Lung (tissue), 12 donors: Measurements from ENCODE around the gene CALD1. TPM values are rescaled to one million over a fixed set of nuclear protein-coding genes. Genes with fewer than 3 reads are reported as not detected.

Experiments
- ATAC-seq: fragments of 200-7000 bp; cut with Tn5 transposase; one replicate; pipeline ENCODE4 v1.9.1; 2020; ENCODE audit warnings: moderate number of reproducible peaks; ENCODE audit not compliant: insufficient read depth, low FRiP score
- DNase-seq, 3 donors: peaks; one replicate each; pipeline ENCODE4 v3.0.0-alpha.2; 2013 to 2017
- H3K27ac ChIP-seq, 2 donors: one replicate each; pipeline ENCODE4 v1.5.1; 2013; ENCODE audit warnings: mild to moderate bottlenecking in 2 of 2, moderate library complexity in 2 of 2, control low read depth in 1 of 2, inconsistent platforms in 1 of 2, low read depth in 1 of 2, low read length in 1 of 2
- H3K27me3 ChIP-seq, 3 donors: one replicate each; pipeline ENCODE4 v1.5.1; 2013; ENCODE audit warnings: low read length in 2 of 3; ENCODE audit not compliant: control insufficient read depth in 3 of 3, insufficient read depth in 3 of 3
- H3K36me3 ChIP-seq, 4 donors: one replicate each; pipeline ENCODE4 v1.5.1; 2013; ENCODE audit warnings: low read length in 4 of 4, mild to moderate bottlenecking in 1 of 4, moderate library complexity in 1 of 4; ENCODE audit not compliant: control insufficient read depth in 4 of 4, insufficient read depth in 4 of 4
- H3K4me1 ChIP-seq, 5 donors: one replicate each; pipeline ENCODE4 v1.5.1; 2013; ENCODE audit warnings: low read length in 5 of 5, mild to moderate bottlenecking in 2 of 5, moderate library complexity in 1 of 5; ENCODE audit not compliant: control insufficient read depth in 5 of 5, insufficient read depth in 5 of 5
- H3K4me3 ChIP-seq: one replicate; pipeline ENCODE4 v1.5.1; 2013; ENCODE audit warnings: mild to moderate bottlenecking, control low read depth, moderate library complexity
- H3K9ac ChIP-seq, 2 donors: one replicate each; pipeline ENCODE4 v1.5.1; 2013; ENCODE audit warnings: low read length in 2 of 2, control low read depth in 1 of 2; ENCODE audit not compliant: insufficient read depth in 1 of 2
- H3K9me3 ChIP-seq, 4 donors: one replicate each; pipeline ENCODE4 v1.5.1; 2013; ENCODE audit warnings: low read length in 3 of 4, mild to moderate bottlenecking in 1 of 4, moderate library complexity in 1 of 4; ENCODE audit not compliant: control insufficient read depth in 4 of 4, insufficient read depth in 3 of 4
- CTCF ChIP-seq: IDR thresholded peaks from 2 replicates; pipeline ENCODE4 v1.5.1; 2012; ENCODE audit warnings: mild to moderate bottlenecking; ENCODE audit errors: control extremely low read depth, extremely low read depth
- WGBS, 2 donors: extraction: QIAGEN DNeasy Blood & Tissue Kit; methylation state at CpG; one replicate each; pipeline ENCODE4 v1.1.7; 2013; 5-methylcytosine and 5-hydroxymethylcytosine counted together
- polyA plus RNA-seq, 2 donors: library from polyadenylated mRNA; stranded (reverse); fragments of 200-250 nt; gene quantifications; one replicate each; pipeline ENCODE4 v1.2.1, GENCODE V29; 2013
- total RNA-seq, 2 donors: library from RNA; depleted of rRNA in 1 of 2; stranded (reverse); fragments of >200 nt in 1 of 2; gene quantifications; one replicate each; pipeline ENCODE4 v1.2.1, GENCODE V29; 2014 to 2021
- donor health status: control.
- donor health status: control.
- donor health status: Bipolar disorder and iron deficiency.
- donor health status: healthy.
- donor health status: DM: yes; HTN: yes; CAD: no.

The CALD1 gene
- total and polyA plus RNA-seq, 4 donors = 56.4 to 173 (median 92.0) TPM

- DNase-seq (peak; percentile 56 to 85 (median 80)), ATAC-seq (no peak)
- peak overlapping the region; percentile 53 to 81 for H3K27ac ChIP-seq
- WGBS, 2 donors = 53 to 76% methylated on average over 2 of the region's 2 CpGs
- H3K9me3 ChIP-seq = no peaks in the 10 kb centered on the region
- peaks cover 0 to 28% (median 0%) of the 10 kb centered on the region in 3 donors for H3K27me3 ChIP-seq
- no peaks in the 10 kb centered on the region for H3K36me3 ChIP-seq
- no peak overlapping the region for H3K4me3 ChIP-seq
- peaks cover 2 to 51% (median 8%) of the 10 kb centered on the region in 5 donors for H3K4me1 ChIP-seq
- TF ChIP-seq CTCF = no peak
- peak overlapping the region in 1 of 2 donors; percentile 20 for H3K9ac ChIP-seq
Observed at GRCh38 chr7:134789967-134790685, 10.7 kb downstream of the CALD1 start.

GRCh38 chr7:134792968-134793367, 13.5 kb downstream of the CALD1 start:
- Histone ChIP-seq H3K4me3 (no peak overlapping the region), H3K36me3 (no peaks in the 10 kb centered on the region), H3K4me1 (peaks cover 0 to 33% (median 8%) of the 10 kb centered on the region in 5 donors), H3K27me3 (peaks cover 0 to 21% (median 0%) of the 10 kb centered on the region in 3 donors), H3K27ac (peak overlapping the region in 1 of 2 donors; percentile 53), H3K9me3 (no peaks in the 10 kb centered on the region), H3K9ac (no peak overlapping the region)
- ATAC-seq (no peak), DNase-seq (no peak)
- WGBS, 2 donors = 91 to 95% methylated on average over 9 of the region's 9 CpGs
- no peak for TF ChIP-seq CTCF

- Histone ChIP-seq H3K4me1 (peaks cover 0 to 25% (median 5%) of the 10 kb centered on the region in 5 donors), H3K9me3 (no peaks in the 10 kb centered on the region), H3K27ac (no peak overlapping the region), H3K4me3 (no peak overlapping the region), H3K36me3 (peaks cover 0 to 6% (median 0%) of the 10 kb centered on the region in 4 donors), H3K9ac (no peak overlapping the region), H3K27me3 (peaks cover 0 to 6% (median 0%) of the 10 kb centered on the region in 3 donors)
- no peak for TF ChIP-seq CTCF
- 82 to 87% methylated on average over 5 of the region's 5 CpGs for WGBS, 2 donors
- ATAC-seq = no peak
- DNase-seq = no peak
Observed at GRCh38 chr7:134795231-134795630, 15.8 kb downstream of the CALD1 start.
